COR-L47 (cell line): ENCODE measurements around the gene FBXO31.

Experiments
- DNase-seq: peaks from one replicate; lab custom pipeline; 2025; lab: John Stamatoyannopoulos, UW

FBXO31 gene

GRCh38 chr16:87327798-87328495 is 55.6 kb downstream of the FBXO31 start:
- DNase-seq, result no peak

DNA sequence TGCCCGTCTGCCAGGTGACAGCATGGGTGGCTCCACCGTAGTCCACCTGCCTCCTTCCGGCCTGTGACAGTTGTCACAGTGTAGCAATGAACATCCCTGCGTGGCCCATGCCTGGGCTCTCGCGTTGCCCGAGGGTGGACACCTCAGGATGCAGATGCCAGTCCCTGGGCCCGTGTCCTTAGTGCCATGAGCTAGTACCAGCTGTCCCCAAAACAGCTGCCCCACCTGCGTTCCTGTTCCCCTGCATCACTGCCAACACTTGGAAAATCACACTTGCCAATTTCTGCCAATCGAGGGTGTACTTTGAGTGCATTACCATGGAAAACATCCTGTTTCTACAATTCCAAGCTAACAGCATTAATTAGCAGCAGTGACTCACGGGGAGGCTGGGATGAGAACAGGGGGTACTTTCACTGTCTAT is 57.4 kb downstream of the FBXO31 start:
- no peak for DNase-seq

GRCh38 chr16:87325423-87325858 is 58.1 kb downstream of the FBXO31 start:
- DNase-seq, result no peak

GRCh38 chr16:87324411-87325275 is 58.9 kb downstream of the FBXO31 start:
- DNase-seq, result peak; percentile 25

GRCh38 chr16:87323727-87324410 is 59.7 kb downstream of the FBXO31 start:
- no peak for DNase-seq

- no peak for DNase-seq
These were observed 60.5 kb downstream of the FBXO31 start for GRCh38 chr16:87322833-87323726.

GRCh38 chr16:87322360-87322759 is 61.2 kb downstream of the FBXO31 start:
- no peak for DNase-seq

DNA sequence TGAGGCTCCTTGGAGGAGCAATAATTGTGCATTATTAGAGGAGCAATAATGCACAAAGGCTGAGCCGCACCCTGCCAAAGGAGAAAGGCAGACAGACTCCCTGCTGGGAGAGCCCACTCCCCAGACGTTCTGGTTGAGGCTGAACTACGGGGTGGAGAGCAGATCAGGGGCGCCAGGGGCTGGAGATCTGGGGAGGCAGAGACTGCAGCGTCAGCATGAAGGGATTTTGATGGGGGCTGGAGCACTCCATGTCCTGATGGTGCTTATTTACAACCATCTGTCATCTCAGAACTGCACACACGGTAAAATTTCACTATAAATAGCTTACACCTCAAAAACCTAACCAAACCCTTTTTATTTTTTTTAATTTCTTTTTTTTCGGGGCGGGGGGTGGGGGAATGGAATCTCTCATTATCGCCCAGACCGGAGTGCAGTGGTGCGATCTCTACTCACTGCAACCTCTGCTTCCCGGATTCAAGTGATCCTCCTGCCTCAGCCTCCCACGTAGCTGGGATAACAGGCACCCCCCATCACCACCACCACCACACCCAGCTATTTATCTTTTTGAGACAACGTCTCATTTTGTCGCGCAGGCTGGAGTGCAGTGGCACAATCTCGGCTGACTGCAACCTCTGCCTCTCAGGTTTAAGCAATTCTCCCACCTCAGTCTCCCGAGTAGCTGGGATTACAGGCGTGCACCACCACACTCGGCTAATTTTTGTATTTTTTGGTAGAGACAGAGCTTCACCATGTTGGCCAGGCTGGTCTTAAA is 62.1 kb downstream of the FBXO31 start:
- no peak for DNase-seq

DNA sequence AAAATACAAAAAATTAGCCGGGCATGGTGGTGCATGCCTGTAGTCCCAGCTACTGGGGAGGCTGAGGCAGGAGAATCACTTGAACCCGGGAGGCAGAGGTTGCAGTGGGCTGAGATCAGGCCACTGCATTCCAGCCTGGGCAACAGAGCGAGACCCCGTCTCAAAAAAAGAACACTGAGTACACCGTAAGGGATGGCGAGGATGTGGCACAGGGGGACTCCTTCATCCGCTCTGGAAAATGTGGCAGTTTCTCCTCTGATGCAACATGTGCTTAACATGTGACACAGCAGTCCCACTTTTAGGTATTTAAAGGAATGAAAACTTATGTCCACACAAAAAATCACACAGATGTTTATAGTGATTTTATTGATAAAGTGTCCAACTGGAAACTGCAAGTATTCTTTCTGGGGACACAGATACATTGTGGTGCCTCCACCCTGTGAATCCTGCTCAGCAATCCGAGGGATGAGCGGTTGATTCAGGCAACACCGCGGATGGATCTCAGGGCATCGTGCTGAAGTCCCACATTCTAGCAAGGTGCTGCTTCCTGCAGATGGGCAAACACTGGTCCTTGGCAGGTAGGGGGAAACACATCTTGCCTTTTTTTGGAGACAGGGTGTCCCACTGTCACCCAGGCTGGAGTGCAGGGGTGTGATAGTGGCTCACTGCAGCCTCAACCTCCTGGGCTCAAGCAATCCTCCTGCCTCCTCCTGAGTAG is 62.9 kb downstream of the FBXO31 start:
- DNase-seq, result no peak

DNA sequence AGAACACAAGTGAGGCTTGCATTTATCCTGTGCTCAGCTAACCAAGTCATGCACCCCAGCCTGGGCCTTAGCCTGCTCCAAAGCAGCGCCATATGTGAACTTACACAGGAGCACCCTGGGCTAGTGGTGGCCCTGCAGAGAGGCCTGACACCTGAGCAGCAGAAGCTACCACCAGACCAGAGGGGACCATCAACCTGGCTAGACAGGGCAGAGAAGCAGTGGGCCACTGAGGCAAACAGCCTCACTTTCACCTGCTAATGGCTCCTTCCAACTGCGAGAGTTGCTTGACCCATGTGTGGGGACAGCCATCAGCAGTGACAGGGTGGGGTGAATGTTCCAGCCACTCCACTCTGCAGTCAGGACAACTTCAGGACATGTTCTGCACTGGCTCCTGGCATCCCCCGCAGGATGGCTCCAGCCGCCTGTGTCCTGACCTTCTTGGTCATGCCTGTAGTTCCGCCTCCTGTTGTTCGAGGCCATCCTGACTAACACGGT is 63.5 kb downstream of the FBXO31 start:
- no peak for DNase-seq

- DNase-seq, result no peak
These were observed 64.6 kb downstream of the FBXO31 start for GRCh38 chr16:87319011-87319410.

DNA sequence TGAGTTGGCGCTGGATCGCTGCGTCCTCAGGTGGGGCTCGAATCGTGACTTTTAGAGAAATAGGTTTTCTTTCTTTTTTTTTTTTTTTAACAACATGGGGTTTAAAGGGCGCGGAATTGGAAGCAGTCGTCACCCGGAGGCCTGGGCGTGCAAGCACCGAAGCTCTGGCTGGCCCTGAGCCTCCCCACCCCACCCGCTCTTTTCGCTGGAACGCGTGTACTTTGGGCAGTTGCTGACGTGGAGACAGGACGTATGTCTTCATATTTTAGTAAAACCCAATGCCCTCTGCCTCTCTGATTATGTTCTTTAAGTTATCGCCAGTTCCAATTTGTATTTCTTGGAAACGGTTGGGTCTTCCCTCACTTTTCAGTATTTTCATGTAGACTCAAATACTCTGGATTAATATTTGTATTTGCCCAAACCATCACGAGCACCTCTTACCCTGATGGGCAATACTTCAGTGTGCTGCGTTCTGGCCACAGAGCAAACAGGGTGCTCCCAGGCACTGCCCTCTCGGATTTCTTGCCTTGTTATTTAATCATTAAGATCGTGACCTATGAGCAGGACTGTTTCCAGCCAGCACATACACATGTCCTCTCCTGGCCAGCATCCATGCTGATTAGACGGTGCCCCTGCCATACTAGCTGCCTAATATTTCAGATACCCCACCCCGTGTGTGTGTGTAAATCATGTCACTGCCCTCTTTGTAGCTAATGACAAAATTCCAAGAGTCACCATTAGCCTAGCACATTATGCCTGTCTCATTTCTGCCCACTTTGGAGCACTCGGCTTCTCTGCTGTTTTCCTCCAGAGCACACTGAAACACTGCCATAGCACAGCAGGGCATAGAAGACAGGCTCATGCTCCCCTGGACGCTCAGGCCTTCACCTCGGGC is 65.6 kb downstream of the FBXO31 start:
- DNase-seq, result peak; percentile 30

GRCh38 chr16:87316923-87317749 is 66.4 kb downstream of the FBXO31 start, which contains the start of gene C16orf95:
Gene C16orf95, minus strand, starts transcription at chr16:87317392. Its CDS starts 150 bp downstream, at chr16:87317242.
- peak; percentile 95 for DNase-seq

DNA sequence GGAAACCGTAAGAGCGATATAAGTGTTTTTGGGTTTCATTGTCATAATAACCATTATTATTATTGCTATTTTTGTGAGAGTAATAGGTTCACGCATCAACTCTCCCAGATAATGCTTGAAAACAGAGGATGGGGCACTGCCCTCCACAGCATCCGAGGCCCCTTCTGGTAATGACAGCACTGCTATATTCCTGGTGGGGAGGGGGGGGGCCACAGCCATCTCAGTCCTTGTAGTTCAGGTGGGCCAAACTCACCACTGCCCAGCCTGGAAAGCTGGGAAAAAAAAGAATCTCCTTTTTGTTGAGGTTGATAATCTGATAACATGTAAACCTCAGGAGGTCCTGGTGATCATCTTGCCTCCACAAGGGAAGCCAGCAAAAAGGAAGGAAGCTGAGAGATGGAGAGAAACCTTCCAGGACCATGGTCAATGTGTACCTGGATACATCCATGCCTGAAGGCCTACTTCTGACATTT is 67.1 kb downstream of the FBXO31 start:
- DNase-seq, result no peak

DNA sequence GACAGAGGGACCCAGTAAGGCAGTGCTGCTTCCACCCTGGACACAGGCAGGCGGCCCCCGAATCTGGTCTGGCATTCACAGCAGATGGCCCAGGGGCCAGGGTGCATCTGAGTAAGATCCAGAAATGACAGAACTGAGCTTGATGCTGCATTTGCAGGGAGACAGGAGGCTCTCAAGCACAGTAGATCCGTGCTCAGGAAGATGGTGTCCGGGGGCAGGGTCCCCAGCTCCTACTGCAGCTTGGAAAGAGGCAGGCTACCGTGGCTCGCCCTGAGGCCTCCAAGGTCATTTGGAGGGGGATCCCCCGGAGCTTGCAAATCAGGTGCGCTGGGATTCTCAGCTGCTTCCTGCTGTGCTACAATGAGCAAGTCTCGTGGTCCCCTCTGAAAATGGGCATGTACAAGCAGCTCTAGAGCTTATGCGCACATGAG is 68.6 kb downstream of the FBXO31 start:
- no peak for DNase-seq

DNA sequence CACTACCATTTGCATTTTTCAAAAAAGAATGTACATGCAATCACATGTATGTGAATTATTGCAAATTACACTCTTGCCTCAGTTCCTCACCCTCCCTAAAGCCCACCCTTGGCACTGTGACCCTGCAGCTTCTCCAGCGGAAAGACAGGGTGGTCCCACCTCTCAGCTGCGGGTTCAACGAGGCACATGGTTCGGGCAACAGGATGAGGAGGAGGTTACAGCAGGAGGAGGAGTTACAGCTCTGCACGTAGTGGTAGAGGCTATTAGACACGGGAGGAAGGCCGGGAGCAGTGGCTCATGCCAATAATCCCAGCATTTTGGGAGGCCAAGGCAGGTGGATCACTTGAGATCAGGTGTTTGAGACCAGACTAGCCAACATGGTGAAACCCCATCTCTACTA is 71.6 kb downstream of the FBXO31 start:
- no peak for DNase-seq

GRCh38 chr16:87311387-87311786 is 72.2 kb downstream of the FBXO31 start:
- DNase-seq, result no peak

DNA sequence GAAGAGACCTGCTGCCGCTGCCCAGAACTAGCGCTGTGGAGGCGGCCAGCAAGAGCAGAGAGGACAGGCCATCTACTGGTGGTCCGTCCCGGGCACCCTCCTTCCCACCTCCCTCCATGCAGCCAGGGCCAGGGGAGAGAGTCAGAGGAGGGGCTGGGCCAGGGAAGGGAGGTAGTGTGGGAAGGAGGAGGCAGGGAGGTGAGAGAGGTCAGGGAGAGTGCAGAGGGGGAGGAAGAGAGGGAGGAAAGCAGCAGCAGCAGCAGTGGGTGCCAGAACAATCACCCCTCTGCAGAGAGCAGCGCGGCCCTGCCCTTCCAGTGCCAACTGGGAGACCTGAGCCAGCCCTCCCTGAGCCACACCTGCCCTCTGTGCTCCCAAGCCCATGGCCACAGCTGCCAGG is 73.0 kb downstream of the FBXO31 start:
- no peak for DNase-seq
